ENCODE measurements around the gene ACTR3C. TPM values are rescaled to one million over a fixed set of nuclear protein-coding genes. Genes with fewer than 3 reads are reported as not detected.

ACTR3C gene
- total RNA-seq: 7.3 TPM

GRCh38 chr7:150322833-150323681, at the start of gene ACTR3C, which contains the start of gene LRRC61:
ACTR3C (minus strand) TSS chr7:150323545; CDS start chr7:150295296, 28,249 bp downstream.
LRRC61 (plus strand) TSS chr7:150323355; CDS start chr7:150336862, 13,507 bp downstream.
- no peak for DNase-seq

GRCh38 chr7:150372271-150373048, 49.1 kb upstream of the ACTR3C start:
- no peak for DNase-seq

- no peak for DNase-seq
Observed at GRCh38 chr7:150371996-150372270, 48.6 kb upstream of the ACTR3C start.

GRCh38 chr7:150371131-150371995, 48.0 kb upstream of the ACTR3C start:
- DNase-seq: no peak

GRCh38 chr7:150370612-150371071, 47.3 kb upstream of the ACTR3C start:
- no peak for DNase-seq

DNA sequence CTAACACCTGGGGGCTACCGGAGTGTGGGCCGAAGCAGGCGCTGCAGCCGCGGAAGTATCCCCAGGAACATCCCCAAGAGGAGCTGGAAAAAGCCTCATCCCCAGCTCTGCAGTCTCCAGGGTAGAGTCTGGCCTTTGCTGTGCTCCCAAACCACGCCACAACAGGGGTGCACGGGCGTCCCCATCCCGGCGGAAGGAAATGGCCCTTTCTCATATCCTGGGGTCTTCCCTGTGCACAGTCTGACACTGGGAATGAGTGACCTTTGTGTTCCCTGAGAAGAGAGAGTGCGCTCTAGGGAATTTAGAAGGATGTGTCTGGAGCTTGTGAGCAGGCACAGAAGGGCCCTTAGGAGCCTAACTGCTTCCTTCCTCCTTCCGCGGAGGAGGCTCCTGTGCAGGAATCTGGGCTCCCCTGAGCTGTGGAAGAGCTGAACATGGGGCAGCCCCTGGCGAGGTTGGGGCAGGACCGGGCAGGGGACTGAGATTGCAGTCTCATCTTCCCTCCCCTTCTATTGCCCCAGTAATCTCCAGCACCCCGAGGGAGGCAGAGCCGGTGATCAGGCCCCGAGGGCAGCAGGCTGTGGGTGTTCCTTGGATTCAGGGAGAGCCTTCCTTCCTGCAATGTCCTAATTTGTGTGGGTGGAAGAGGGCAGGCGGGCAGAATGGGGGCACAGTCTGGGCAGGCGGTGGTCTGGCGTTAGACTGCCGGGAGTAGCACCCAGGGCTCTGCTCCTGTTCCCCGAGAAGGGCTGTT, 46.6 kb upstream of the ACTR3C start:
- no peak for DNase-seq

- DNase-seq: no peak
Observed at GRCh38 chr7:150368884-150369747, 45.8 kb upstream of the ACTR3C start.

DNA sequence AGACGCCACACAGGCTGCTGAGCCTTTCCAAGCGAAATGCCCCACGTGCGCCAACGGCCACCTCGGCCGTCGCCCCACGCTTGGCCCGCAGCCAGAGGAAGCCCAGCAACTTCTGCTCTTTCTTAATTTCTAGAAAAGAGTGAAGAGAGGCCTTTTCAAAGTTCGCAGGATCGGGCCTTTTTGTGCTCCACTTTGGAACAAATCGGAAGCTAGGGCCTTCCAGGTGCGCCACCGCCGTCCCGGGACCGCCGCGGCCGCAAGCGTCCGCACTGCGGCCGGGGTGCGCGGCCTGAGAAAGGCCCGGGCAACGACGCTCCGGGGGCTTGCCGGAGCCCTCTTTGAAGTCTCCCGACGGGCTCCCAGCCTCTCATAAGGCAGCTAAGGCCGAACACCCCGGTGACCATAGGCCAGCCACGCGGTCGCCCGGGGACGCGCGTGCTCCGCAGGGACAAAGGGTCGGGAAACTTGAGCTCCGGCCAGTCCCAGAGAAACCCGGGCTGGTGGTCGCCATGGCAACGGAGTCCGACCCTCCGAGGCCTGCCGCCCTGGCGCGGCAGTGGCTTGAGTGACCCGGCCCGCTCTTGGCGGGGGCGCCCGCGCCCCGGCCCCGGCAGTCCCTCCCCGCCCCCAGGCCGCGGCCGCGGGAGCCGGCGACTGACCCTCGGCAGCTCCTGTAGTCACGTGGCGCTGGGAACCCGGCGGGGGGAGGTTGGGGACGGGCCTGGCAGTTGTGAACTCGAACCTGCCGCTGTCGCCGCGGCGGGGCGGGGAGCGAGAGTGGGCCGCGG, 44.9 kb upstream of the ACTR3C start, which contains the start of gene REPIN1:
Gene REPIN1 (plus strand): TSS at position 727 of the 788 bp plus-strand sequence. CDS start 890 bp downstream, outside the sequence.
- DNase-seq: peak; percentile 84

DNA sequence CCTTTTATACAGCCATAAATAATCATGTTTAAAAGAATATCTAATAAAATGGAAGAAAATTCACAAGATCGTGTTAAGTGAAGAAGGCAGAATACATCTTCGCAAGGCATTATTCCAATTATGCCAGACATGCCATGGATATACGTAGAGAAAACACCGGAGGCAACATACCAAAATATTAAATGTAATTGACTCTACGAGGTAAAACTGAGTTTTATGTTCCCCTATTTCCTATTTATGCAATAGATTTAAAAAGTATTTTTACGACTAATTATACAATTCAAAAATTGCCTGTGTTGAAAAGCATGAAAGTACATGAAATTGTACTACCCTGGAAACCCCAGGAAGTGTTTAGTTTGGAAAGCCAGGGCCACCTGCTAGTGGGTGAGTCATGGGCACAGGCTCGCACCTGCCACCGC, 44.3 kb upstream of the ACTR3C start:
- DNase-seq: no peak

GRCh38 chr7:150365673-150366398, 42.5 kb upstream of the ACTR3C start:
- no peak for DNase-seq

- no peak for DNase-seq
Observed at GRCh38 chr7:150365194-150365593, 41.8 kb upstream of the ACTR3C start.

DNA sequence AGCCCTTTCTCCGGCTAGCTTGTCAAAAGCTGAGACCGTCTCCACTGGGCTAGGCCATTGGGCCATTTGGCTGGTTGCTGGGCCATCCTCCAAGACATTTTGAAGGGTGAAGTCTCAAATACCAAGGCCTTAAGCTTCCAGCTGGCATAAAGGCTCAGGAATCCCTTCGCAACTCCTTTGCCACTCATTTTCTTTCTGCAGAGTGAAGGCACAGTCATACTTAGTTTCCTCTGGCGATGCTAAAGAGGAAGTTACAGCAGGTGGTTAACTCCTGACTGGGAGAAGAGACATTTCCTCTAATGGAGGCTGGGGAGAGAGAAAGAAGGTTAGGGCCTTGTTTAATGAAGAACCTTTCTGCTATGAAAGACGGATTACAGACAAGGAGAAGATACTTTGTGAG, 40.5 kb upstream of the ACTR3C start:
- DNase-seq: no peak

DNA sequence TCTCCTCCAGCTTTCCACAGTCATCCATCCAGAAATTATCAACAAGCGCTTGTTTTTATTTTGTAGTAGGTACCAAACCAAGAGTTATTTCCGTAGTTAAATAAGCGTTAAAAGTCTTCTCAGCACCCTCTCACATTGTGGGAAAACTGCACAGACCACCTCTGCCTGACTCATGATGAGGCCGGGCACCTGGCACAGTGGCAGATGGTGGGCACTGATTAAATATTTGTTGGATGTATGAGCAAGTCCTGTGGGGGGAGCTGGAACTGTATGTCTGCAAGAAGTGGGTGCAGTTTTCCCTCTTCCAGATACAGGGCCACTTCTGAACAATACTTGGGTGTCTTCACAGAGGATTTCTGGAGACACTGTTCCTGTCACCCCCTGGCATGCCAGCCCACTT, 40.0 kb upstream of the ACTR3C start:
- no peak for DNase-seq

- DNase-seq: no peak
Observed at GRCh38 chr7:150361807-150362621, 38.7 kb upstream of the ACTR3C start.

DNA sequence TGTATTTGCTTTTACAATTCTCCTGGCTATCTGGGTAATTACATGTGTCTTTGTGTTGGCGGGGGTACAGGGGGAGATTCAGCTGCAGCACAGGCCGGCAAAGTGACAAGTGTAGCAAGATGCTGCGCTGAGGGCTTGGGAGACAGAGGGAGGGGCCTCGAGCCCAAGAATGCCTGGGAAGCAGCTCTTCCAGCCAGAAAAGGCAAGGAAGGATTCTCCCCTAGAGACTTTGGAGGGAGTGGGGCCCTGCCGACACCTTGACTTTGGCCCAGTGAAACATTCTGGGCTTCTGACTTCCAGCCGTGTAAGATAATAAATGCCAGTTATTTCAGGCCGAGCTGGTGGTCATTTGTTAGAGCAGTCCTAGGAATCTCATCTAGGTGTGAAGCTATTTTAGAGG, 38.1 kb upstream of the ACTR3C start:
- no peak for DNase-seq

DNA sequence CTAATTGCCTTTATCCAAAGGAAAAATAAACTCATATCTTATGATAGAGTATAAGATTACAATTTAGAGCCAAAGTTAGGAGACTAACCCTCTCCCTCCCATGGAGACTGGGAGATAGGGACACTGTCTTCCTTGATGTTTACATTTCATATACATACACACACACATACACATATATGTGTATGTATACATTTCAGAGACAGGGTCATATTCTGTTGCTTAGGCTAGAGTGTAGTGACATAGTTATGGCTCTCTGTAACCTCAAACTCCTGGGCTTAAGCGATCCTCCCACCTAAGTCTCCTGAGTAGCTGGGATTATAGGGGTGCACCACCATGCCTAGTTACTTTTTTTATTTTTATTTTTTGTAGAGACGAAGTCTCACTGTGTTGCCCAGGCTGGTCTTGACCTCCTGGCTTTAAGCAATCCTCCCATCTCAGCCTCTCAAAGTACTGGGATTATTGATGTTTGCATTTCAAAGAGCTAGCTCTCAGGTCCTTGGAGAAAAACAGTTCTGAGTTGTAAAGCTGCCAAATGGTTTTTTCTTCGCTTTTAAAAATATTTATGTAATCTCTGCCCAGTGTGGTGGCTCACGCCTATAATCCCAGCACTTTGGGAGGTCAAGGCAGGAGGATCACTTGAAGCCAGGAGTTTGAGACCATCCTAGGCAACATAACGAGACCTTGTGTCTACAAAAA, 37.2 kb upstream of the ACTR3C start:
- no peak for DNase-seq

DNA sequence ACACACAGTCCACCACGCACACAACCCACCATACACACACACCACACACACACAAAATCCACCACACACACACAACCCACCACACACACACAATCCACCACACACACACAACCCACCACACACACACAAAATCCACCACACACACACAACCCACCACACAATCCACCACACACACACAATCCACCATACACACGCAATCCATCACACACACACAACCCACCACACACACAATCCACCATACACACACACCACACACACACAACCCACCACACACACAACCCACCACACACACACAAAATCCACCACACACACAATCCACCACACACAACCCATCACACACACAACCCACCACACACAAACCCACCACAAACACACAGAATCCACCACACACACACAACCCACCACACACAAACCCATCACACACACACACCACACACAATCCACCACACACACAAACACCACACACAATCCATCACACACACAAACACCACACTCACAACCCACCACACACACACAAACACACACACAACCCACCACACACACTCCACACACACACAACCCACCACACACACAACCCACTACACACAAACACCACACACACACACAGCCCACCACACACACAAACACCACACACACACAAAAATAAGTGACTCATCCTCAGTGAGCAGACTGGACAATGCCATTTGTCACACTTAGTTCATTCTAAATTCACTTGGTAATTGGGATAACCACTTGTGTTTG, 36.4 kb upstream of the ACTR3C start:
- no peak for DNase-seq

Measured in occipital lobe (tissue), 2 donors.